NK-92 (cell line): ENCODE data around the gene RAP1A.
"Not testable (repeated sequence)": the region's sequence is repeated elsewhere in the genome, so short reads cannot be mapped to it uniquely, and the experiment has no call there.

Source experiments
- DNase-seq: peaks from one replicate; lab custom pipeline; 2025; ENCODE audit not compliant: unreplicated experiment; lab: John Stamatoyannopoulos, UW

The RAP1A gene

DNA sequence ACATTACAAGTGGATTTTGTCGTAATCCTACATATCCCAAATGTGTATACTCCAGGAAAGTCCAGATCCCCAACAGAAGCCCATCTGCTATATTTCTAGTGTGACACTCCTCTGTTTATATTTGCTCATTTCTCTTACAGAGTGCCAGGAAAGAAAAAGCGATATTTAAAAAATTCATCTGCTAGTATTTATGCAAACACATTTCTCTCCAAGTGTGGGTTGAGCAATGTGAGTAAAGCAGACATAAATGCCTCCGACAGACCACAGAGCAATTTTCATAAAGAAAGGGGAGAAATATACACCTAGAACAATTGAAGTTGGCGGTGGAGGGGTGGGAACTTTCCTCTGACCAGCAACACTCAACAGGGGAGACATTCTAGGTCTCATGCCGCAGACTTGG lies 22.2 kb upstream of the RAP1A start:
- DNase-seq, result no peak

DNA sequence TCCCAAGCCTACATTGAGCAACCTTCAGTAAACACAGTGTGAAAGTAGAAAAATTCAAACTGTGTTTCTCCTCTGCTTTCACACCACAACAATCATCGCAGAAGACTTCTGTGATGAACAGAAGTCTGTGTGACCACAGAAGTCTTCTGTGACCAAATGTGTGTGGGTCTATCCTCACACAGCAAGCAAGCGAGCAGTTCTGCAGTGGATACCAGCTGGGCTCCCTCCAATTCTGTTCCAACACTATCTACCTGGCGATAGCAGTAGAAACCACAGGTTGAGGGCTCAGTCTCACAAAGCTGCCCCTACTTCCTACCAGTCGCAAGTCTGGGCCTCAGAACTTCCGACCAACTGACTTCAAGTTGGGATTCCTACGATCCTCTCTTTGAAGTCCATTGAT lies 21.0 kb upstream of the RAP1A start:
- DNase-seq, result no peak

DNA sequence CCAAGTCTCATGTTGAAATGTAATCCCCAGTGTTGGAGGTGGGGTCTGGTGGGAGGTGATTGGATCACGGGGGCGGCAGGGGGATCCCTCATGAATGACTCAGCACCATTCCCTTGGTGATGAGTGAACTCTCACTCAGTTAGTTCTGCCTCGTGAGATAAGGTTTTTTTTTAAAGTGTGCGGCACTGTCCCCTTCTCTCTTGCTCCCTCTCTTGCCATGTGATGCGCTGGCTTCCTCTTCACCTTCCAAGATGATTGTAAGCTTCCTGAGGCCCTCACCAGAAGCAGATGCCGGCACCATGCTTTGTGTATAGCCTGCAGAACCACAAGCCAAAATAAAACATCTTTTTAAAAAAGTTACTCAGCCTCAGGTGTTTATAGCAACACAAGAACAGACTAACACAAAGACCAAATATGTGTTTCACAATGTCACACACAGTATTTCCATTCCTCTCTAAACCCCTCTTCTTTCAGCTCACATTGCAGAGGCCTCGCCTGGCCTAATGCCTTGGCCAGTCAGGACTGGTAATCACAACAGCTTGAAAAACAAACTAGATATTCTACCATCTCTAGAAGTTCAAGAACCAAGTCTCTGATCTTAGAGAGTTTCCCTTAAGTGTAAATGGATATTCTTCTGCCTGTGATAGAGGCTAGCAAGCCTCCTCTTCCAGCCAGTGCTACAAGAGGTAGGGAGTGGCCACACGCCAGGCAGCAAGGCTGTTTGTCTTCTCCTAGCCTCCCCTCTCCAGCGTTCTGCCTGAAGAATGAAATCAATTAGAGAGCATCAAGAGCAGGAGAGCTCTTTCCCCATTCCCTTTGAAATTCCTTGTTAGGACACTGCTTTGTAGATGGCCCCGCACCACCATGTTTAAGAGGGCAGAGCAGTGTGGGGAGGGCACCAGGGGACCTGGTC lies 19.6 kb upstream of the RAP1A start:
- DNase-seq, result no peak

DNA sequence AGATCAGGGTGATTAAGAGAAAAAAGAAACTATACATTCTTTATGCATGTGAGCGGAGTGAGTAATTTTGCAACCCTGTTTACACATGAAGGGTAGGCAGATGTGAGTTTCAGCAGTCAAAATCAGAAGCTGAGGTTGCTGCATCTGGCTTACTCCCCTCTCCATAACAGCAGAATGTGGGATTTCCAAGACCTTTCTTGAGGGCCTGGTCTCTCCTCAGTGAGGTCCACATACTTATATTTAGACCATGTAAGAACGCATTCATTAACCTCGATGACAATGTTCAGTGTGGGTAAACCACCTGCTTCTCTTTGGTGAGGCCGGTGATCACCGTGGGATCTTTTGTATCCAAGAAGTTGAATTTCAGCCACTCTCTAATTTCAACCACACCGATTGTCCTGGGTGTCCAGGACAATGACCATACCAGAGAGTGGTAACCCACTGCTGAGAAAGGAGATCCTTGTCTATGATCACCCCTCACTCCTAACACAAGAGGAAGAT lies 18.7 kb upstream of the RAP1A start:
- no peak for DNase-seq

DNA sequence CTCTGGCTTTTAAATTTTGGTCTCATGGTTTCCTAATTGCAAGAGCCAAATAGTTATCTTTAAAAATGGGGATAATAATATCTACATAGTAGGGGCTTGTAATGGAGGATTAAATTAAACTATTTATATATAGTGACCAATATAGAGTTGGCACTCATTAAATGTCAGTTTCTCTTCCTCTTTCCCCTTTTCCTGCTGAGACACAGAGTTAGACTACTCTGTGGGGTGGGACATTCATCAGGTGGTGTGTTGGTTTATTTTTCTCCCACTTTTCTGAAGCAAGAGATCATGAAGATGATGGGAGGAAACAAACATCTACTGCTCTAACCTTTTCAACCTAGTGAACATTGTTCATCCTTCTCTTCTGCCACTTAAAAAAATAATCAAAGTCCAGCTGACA lies 17.3 kb upstream of the RAP1A start:
- DNase-seq, result no peak

DNA sequence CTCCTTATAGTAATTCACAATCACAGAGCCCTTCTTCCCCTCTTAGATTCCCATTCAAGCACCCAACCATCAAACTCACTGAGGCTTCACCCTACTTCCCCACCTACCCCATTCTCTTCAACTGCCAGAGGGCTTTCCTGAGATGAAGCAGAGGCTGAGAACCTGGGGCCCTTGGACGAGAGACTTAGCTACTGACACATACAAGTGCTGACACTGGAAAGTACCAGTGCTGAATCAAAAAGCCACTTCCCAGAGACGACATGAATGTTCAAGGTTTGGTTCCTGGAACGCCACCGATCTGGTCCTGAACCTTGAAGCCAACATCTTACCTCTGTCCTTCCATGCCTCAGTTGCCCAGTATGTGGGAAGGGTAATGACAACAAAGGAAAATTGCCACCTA lies 16.6 kb upstream of the RAP1A start:
- no peak for DNase-seq

DNA sequence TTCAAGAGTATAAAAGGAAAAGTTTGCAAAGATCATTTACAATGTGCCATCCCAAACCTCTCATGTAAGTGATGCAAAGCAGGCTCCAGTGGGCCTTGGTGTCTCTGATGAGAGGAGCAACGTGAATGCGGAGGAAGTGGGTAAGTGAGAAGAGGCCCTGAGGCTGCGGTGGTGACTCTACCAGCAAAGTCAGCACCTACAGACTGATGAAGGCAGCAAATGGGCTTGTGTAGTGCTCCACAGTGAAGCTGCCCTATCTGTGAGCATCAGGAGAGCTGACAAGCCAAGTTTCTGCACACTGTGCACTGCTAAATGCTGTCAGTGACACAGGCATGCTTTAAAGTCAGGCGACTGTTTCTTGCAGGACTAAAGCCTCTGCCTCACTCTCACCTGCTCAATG lies 15.6 kb upstream of the RAP1A start:
- peak; percentile 20 for DNase-seq

DNA sequence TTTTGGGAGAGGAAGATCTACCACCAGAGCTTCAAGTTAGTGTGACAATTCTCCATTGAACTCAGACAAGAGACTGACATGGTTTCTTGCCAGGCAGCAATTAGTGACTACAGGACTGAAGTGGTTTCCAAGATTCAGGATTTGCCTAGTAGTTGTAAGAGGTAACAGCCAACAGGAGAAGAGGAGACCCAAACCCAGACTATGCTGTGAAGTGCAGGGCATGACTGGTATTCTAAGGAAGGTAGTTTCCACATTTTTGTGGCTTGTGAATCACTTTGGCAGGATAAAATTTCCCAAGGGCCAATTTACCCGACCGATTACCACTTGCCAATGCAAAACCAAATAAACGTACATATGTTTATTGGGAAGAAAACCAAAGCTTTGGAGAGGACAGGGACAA lies 14.7 kb upstream of the RAP1A start:
- DNase-seq, result no peak

DNA sequence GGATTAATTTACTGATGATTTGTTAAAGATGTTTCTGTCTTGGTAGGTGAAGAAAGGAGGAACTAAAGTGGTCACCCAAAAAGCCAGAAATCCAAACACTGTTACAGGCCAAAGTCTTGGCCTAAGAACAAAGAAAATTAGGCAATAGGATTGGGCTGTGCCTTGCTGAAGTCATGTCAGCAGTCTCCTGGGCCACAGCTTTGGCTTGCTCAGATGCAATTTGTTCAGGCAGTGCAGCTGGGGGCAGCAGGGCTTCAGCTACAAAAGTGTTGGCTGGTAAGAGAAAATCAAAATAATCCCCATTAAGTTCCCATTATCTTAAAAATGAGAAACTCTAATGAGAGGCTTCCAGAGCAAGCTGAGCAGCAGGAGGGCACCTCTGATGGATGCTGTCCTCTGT lies 14.0 kb upstream of the RAP1A start:
- DNase-seq, result no peak

DNA sequence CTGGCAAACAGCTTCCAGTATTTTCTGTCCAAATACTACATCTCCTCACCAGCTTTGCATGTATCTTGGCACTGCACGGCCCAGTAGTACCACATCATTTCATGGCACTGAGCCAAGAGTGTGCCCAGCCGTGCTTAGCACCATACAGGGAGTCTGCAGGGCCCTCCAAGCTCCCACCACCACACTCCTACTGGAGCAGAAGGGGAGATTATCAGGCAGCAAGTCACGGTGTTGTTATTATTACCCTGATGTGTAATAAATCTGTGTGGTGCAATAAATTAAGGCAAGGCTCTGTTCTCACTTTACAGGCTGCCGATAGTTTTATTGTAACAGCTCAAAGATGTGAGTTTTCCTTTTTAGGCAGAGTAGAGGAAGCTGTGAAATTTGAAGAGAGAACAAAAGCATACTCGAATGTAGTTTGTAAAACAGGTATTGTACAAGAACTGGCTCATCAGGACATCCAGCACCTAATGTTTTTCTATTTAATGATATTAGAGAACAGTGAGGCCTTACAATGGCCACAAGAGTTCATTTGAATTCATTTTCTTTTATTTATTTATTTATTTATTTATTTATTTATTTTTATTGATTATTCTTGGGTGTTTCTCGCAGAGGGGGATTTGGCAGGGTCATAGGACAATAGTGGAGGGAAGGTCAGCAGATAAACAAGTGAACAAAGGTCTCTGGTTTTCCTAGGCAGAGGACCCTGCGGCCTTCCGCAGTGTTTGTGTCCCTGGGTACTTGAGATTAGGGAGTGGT lies 13.0 kb upstream of the RAP1A start:
- DNase-seq, result not testable (repeated sequence)

DNA sequence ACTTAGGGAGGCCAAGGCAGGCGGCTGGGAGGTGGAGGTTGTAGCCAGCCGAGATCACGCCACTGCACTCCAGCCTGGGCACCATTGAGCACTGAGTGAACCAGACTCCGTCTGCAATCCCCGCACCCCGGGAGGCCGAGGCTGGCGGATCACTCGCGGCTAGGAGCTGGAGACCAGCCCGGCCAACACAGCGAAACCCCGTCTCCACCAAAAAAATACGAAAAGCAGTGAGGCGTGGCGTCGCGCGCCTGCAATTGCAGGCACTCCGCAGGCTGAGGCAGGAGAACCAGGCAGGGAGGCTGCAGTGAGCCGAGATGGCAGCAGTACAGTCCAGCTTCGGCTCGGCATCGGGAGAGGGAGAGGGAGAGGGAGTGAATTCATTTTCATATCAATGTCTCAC lies 11.1 kb upstream of the RAP1A start:
- not testable (repeated sequence) for DNase-seq

DNA sequence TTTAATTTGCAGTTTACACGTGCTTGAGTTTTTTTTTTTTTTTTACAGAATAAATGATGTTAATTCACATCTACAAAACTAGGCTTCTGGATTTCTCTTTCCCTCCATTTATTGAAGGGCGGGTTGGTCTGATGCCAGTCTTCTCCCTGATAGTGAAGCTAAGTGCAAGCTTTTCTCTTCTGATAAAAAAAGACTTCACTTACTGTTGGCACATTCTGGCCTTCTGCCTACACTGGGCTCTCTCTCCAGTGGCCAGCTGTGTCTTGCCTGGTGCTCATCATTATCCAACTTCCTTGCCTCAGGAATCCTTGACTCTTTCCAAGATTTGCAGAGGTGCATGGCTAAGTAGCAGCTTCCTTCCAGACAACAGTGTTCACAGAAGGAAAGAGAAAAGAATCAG lies 7.6 kb upstream of the RAP1A start:
- no peak for DNase-seq

DNA sequence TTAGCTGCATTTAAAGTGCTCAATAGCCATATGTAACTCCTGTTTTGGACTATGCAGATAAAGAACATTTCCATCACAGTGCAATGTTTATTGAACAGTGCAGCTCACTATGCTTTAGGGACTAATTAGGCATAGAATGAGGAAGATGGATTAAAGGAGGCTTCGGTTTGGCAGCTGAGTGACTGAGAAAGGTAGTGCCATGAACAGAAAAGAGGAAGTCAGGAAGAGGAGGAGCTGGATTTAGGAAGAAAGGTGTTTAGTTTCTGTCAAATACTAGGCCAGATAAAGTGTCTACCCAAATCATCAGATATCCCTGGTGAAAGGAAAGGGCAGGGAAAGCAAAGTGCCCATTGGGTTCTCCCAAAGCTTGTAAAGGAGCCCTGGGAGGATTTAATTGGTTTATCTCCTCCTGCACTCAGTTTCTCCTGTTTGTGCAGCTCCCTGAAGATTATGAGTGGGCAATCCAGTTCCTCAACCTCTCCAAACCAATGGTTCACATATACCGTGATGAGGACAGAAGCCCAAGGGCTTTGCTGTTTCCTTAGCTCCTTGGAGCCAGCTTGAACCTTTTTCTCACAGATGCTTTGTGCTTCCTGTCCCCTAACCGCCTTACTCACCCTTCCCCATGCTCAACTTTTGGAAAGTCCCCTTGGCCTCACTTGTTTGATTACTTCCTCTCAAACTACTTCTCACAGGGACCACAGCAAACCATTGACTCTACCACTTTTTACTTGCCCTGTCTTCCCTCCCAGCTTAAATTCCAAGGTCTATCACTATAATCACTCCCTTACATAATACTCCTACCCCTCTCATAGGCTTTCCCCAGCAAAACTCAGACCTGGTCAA lies 3.5 kb upstream of the RAP1A start:
- DNase-seq, result no peak

DNA sequence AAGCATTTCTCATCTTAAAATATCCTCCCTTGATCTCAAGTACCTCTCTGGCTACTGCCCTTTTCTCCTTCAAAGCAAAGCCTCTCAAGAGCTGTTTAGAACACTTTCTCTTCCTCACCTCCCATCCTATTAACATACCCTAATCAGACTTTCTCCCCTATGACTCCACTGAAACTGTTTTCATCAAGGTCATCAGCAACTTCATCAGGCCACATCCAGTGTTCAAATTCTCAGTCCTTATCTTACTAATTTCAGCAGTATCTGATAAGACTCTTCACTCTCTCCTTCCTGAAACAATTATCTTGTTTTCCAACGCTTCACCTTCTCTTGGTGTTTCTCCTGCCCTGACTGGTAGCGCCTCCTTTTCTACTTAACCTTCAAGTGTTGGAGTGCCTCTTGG lies 1.5 kb upstream of the RAP1A start:
- DNase-seq, result no peak

DNA sequence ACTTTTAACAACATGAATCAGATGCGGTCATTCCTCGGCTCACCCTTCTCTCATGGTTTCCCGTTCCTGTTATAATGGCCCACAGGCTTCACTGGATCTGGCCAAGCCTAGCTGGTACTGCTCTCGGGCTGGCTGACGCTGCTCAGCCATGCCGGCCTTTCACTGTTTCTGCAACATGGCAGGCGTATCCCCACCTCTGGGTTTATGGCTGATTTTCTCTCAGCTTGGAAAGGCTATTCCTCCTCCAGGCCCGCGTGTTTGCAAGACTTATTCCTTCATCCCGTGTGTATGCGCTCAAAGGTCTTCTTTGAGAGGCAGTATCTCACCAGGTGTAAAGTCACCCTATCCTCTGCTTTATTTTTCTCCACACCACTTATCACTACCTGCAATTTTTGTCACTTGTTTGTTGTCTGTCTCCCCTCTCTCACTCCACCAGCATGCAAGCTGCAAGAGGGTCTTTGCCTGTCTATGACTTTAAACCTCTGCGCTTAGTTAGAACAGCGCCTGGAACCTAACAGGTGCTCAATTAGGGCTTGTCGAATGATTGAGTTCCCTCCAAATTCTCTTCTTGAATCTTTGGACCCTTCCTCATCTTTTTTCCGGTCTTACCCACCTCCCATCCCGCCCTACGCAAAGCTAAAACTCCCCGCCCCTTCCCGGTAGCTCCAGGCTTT lies 491 bp upstream of the RAP1A start:
- DNase-seq, result no peak

DNA sequence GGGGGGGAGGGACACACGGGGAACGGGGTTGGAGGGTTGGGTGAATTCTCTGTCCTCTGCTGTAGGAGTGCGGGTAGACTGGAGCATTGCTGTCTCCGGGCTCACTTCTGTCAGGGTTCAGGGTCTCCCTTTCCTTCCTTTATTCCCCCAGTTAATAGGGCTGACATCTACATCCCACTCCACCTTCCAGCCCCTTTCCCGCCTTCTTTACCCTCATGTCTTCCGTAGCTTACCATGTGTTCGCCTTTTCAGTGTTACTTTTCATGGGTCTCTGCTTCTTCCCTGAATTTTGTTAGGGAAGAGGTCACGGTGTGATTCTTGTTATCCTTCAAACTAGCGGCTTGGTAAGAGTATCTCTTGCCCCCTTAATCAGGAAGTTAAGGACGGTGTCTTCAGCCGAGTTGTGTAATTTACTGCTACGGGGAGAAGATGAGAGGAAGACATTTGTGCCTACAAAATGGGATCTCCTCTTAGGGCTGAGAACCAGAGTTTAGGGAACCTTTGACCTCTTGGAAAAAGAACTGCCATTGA lies 917 bp downstream of the RAP1A start:
- no peak for DNase-seq

DNA sequence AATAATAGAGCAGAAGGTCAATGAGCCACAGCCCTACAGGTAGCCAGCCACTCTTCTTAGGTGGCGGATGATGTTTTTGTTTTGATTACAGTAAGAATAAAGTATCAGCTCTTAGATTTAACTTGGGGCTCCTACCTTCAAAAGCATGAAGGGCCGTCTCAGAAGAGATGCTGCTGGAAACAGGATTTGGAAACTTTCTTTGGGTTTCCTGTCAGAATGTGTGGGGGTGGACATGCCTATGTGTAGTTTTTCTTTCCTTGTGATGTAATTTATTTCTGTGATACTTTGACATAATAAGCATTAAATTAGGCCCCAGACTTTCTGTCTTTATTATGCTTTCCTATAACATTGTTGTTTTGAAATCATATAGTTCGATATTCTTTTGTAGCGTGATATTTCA lies 1.5 kb downstream of the RAP1A start:
- DNase-seq, result no peak

DNA sequence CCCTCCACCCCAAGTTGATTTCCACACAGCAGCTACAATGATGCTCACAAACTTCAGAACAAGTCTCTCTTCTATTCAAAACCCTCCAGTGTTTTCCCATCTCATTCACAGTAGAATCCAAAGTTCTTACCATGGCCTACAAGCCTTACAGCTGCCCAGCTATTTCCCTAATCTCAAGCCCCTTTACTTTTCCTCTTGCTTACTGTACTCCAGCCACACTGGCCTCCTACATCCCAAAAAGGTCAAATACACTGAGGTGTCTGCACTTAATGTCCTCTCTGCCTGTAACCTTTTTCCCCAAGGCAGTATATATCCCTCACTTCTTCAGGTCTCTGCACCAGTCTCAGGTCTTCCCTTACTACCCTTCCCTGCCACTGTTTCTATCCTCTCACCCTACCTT lies 2.6 kb downstream of the RAP1A start:
- DNase-seq, result no peak

DNA sequence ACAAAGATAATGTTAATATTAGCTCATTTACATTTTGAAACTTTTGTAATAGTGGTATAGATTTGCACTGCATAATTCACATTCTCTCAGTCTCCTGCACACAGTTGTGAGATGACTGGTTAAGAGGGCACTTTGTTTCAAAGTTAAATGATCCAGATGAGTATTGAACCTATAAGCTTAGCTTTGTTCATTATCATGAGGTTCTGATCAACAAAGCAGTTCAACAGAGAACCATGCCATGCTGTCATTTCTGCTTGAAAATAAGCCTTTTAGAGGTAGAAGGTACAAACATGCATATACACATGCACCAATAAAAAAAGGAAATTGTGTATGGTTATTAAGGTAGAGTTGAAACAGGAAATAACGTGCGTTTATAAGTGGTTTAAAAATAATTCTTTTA lies 4.8 kb downstream of the RAP1A start:
- DNase-seq, result no peak

DNA sequence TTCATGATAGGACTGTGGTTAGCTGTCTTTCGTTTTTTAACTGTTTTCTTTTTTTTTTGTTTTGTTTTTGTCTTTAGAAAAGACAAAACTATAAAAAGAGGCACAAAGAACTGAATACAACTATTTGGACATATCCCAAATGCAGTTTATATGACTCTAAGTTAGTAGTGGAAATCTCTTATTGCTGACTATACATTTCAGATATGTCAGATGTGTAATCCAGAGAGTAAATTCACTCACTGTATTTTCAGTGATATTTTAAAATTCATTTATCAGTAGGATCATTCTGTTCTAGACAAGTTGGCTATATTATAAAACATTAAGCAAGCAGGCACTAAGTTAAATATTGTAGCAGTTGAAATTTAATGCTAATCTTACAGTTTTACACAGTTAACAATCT lies 5.7 kb downstream of the RAP1A start:
- no peak for DNase-seq

DNA sequence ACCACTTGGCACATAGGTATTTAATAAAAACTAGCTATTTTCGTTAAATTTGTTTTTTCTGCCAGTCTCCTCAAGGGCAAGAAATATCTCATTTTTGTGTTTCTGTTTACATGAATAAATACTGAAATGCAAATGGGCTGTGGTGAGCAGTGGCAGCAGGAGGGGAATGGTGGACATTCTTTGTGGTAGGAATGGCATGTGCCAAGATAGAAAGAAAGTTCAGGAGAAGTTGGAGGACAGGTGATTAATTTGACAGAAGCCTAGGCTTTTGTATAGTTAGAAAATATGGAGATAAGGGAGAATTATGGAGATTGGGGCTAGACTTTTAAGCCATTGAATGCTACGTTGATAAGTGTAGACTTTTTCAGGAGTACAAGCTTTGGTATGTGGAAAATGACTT lies 8.6 kb downstream of the RAP1A start:
- DNase-seq, result no peak
